H1 (cell line): ENCODE data around the gene AK5. TPM values are rescaled to one million over a fixed set of nuclear protein-coding genes. Genes with fewer than 3 reads are reported as not detected.

Source experiments
- CTCF ChIA-PET: fragments of 300-600 bp; sonication (Branson Sonifier 250); formaldehyde crosslinking; loops from one replicate; lab custom pipeline; 2021; ENCODE audit not compliant: partially characterized antibody; lab: Charles Lee
- POLR2A ChIA-PET: fragments of 300-600 bp; sonication (Branson Sonifier 250); formaldehyde crosslinking; loops from one replicate; lab custom pipeline; 2021; ENCODE audit warnings: inconsistent platforms; ENCODE audit not compliant: partially characterized antibody; lab: Charles Lee
- DNase-seq, 2 experiments: peaks; one replicate each; pipeline versions ENCODE4 v3.0.0 to v3.0.0-alpha.2; 2010 to 2022; ENCODE audit warnings: low spot score in 2 of 2, low read depth in 1 of 2, mixed read lengths in 1 of 2
- FAIRE-seq: peaks from 2 replicates; lab custom pipeline; 2011; peaks lifted over from hg19 to GRCh38; lab: Jason Lieb, UNC
- H2AFZ ChIP-seq: 2 replicates; pipeline ENCODE4 v1.8.1; 2012; ENCODE audit warnings: low read length, inconsistent platforms
- H2AK5ac ChIP-seq: 2 replicates; pipeline ENCODE4 v1.6.1; 2013; ENCODE audit warnings: low read depth, low read length
- H2BK120ac ChIP-seq: replicated peaks from 2 replicates; pipeline ENCODE3; 2013; ENCODE audit warnings: low read depth, low read length, inconsistent platforms
- H2BK12ac ChIP-seq: 2 replicates; pipeline ENCODE4 v1.6.1; 2013; ENCODE audit warnings: low read depth, low read length
- H2BK15ac ChIP-seq: 2 replicates; pipeline ENCODE4 v1.6.1; 2013; ENCODE audit warnings: low read length
- H2BK20ac ChIP-seq: 2 replicates; pipeline ENCODE4 v1.6.1; 2013; ENCODE audit warnings: low read length
- H2BK5ac ChIP-seq: 2 replicates; pipeline ENCODE4 v1.6.1; 2013; ENCODE audit warnings: low read depth, low read length
- H3K14ac ChIP-seq: 2 replicates; pipeline ENCODE4 v1.6.1; 2013; ENCODE audit warnings: inconsistent platforms; ENCODE audit not compliant: insufficient read length
- H3K18ac ChIP-seq: 2 replicates; pipeline ENCODE4 v1.6.1; 2013; ENCODE audit warnings: low read length; ENCODE audit errors: extremely low read depth
- H3K23ac ChIP-seq: 2 replicates; pipeline ENCODE4 v1.6.1; 2013; ENCODE audit warnings: inconsistent platforms; ENCODE audit not compliant: insufficient read length
- H3K23me2 ChIP-seq: 2 replicates; pipeline ENCODE4 v1.6.1; 2013; ENCODE audit warnings: low read depth, low read length
- H3K27ac ChIP-seq: 2 replicates; pipeline ENCODE4 v1.6.1; 2011; ENCODE audit warnings: low read depth, low read length, inconsistent platforms
- H3K27me3 ChIP-seq, 4 experiments: replicated peaks in 1 of 4; 1 replicate in 1 of 4; 2 replicates in 3 of 4; pipeline versions ENCODE4 v1.6.1 to v1.8.1; 2011 to 2013; ENCODE audit warnings: low read length in 3 of 4, mild to moderate bottlenecking in 3 of 4, inconsistent platforms in 2 of 4, mixed read lengths in 2 of 4, moderate library complexity in 1 of 4; ENCODE audit not compliant: control insufficient read depth in 3 of 4, insufficient read depth in 3 of 4; ENCODE audit errors: extremely low read depth in 1 of 4
- H3K36me3 ChIP-seq, 4 experiments: 2 replicates each; pipeline versions ENCODE4 v1.6.1 to v1.8.1; 2011 to 2013; ENCODE audit warnings: mild to moderate bottlenecking in 4 of 4, low read length in 3 of 4, moderate library complexity in 2 of 4, control low read depth in 1 of 4, inconsistent platforms in 1 of 4; ENCODE audit not compliant: insufficient read depth in 4 of 4, control insufficient read depth in 2 of 4
- H3K4ac ChIP-seq: replicated peaks from 2 replicates; pipeline ENCODE3; 2013; ENCODE audit warnings: low read length, low read depth, mixed read lengths, inconsistent platforms; ENCODE audit not compliant: insufficient read length
- H3K4me1 ChIP-seq, 4 experiments: replicated peaks in 1 of 4; 1 replicate in 1 of 4; 2 replicates in 3 of 4; pipeline versions ENCODE4 v1.6.1 to v1.8.1; 2011 to 2013; ENCODE audit warnings: low read length in 3 of 4, inconsistent platforms in 2 of 4, mixed read lengths in 1 of 4; ENCODE audit not compliant: insufficient read depth in 4 of 4, control insufficient read depth in 3 of 4
- H3K4me2 ChIP-seq, 2 experiments: 2 replicates each; pipeline versions ENCODE4 v1.6.1 to v1.8.1; 2011 to 2013; ENCODE audit warnings: low read depth in 2 of 2, low read length in 2 of 2, control low read depth in 1 of 2, inconsistent platforms in 1 of 2, mild to moderate bottlenecking in 1 of 2; ENCODE audit not compliant: insufficient read depth in 1 of 2
- H3K4me3 ChIP-seq, 4 experiments: fragments of 200-600, 300-600 bp in 1 of 4; sonication (generic), shearing (Covaris generic), sonication (Bioruptor Twin) in 1 of 4; 2 replicates each; pipeline versions ENCODE4 v1.5.1 to v1.8.1; 2011 to 2016; ENCODE audit warnings: low read length in 4 of 4, low read depth in 3 of 4, control low read depth in 2 of 4, inconsistent platforms in 2 of 4, mild to moderate bottlenecking in 2 of 4, mixed read lengths in 1 of 4, moderate library complexity in 1 of 4; ENCODE audit not compliant: insufficient read depth in 2 of 4; ENCODE audit errors: extremely low read depth in 1 of 4
- H3K56ac ChIP-seq: replicated peaks from 2 replicates; pipeline ENCODE3; 2013; ENCODE audit warnings: low read depth, mild to moderate bottlenecking, mixed read lengths, low read length, inconsistent platforms; ENCODE audit not compliant: insufficient read length
- H3K79me1 ChIP-seq: 2 replicates; pipeline ENCODE4 v1.6.1; 2013; ENCODE audit warnings: low read depth, low read length, control low read depth
- H3K79me2 ChIP-seq, 2 experiments: 2 replicates each; pipeline versions ENCODE4 v1.6.1 to v1.8.1; 2012 to 2013; ENCODE audit warnings: low read length in 2 of 2, mild to moderate bottlenecking in 2 of 2, inconsistent platforms in 1 of 2; ENCODE audit not compliant: insufficient read depth in 2 of 2, control insufficient read depth in 1 of 2
- H3K9ac ChIP-seq, 4 experiments: replicated peaks in 1 of 4; 1 replicate in 1 of 4; 2 replicates in 3 of 4; pipeline versions ENCODE4 v1.6.1 to v1.8.1; 2011 to 2013; ENCODE audit warnings: low read depth in 3 of 4, low read length in 3 of 4, control low read depth in 2 of 4, mild to moderate bottlenecking in 2 of 4, moderate library complexity in 2 of 4, inconsistent platforms in 1 of 4; ENCODE audit errors: extremely low read depth in 1 of 4
- H3K9me3 ChIP-seq, 2 experiments: 2 replicates each; pipeline versions ENCODE4 v1.6.1 to v1.8.1; 2012 to 2013; ENCODE audit warnings: mild to moderate bottlenecking in 2 of 2, moderate library complexity in 2 of 2, control low read depth in 1 of 2, inconsistent platforms in 1 of 2, low read depth in 1 of 2, low read length in 1 of 2, mixed read lengths in 1 of 2; ENCODE audit not compliant: insufficient read depth in 2 of 2
- H4K20me1 ChIP-seq, 2 experiments: replicated peaks in 1 of 2; 2 replicates each; pipeline versions ENCODE3 to v1.8.1; 2011 to 2013; ENCODE audit warnings: inconsistent platforms in 2 of 2, low read length in 2 of 2, mild to moderate bottlenecking in 1 of 2; ENCODE audit not compliant: insufficient read depth in 2 of 2, control insufficient read depth in 1 of 2
- H4K5ac ChIP-seq: 2 replicates; pipeline ENCODE4 v1.6.1; 2013; ENCODE audit warnings: low read length, low read depth, mixed read lengths, inconsistent platforms; ENCODE audit not compliant: insufficient read length
- H4K8ac ChIP-seq: 2 replicates; pipeline ENCODE4 v1.8.0; 2013; ENCODE audit warnings: mild to moderate bottlenecking, moderate library complexity, low read length, inconsistent platforms; ENCODE audit not compliant: insufficient read depth; ENCODE audit errors: extremely low read depth
- H4K91ac ChIP-seq: replicated peaks from 2 replicates; pipeline ENCODE3; 2013; ENCODE audit warnings: low read length, mixed read lengths, inconsistent platforms; ENCODE audit not compliant: insufficient read length
- CTBP2 ChIP-seq: IDR thresholded peaks from 2 replicates; pipeline ENCODE4 v1.7.0; 2011; ENCODE audit warnings: borderline replicate concordance, mild to moderate bottlenecking, moderate library complexity, mixed read lengths, low read length; ENCODE audit not compliant: insufficient read depth, insufficient read length
- GTF2F1 ChIP-seq: IDR thresholded peaks from 2 replicates; pipeline ENCODE4 v1.6.1; 2012; ENCODE audit warnings: low read depth, low read length, improper control_type of control experiment, borderline replicate concordance
- MAFK ChIP-seq: IDR thresholded peaks from 2 replicates; pipeline ENCODE4 v1.6.1; 2012; ENCODE audit warnings: low read depth, mild to moderate bottlenecking, improper control_type of control experiment, low read length
- PHF8 ChIP-seq: fragments of 200-600 bp; sonication (generic); conservative IDR thresholded peaks from 2 replicates; pipeline ENCODE4 v1.7.1; 2012; ENCODE audit warnings: low read depth, mild to moderate bottlenecking, inconsistent platforms, low read length, moderate library complexity
- RAD21 ChIP-seq, 2 experiments: IDR thresholded peaks in 1 of 2; conservative IDR thresholded peaks in 1 of 2; 2 replicates each; pipeline ENCODE4 v1.6.1; 2011; ENCODE audit warnings: low read depth in 2 of 2, low read length in 2 of 2, improper control_type of control experiment in 1 of 2, inconsistent platforms in 1 of 2, mild to moderate bottlenecking in 1 of 2, moderate library complexity in 1 of 2
- SAP30 ChIP-seq: fragments of 300-600 bp; sonication (generic); IDR thresholded peaks from 2 replicates; pipeline ENCODE4 v1.7.1; 2012; ENCODE audit warnings: low read length, moderate library complexity, mild to moderate bottlenecking, inconsistent platforms; ENCODE audit not compliant: insufficient read depth, insufficient replicate concordance
- SIX5 ChIP-seq: IDR thresholded peaks from 2 replicates; pipeline ENCODE4 v1.6.1; 2011; ENCODE audit warnings: mild to moderate bottlenecking, low read depth, low read length
- SP2 ChIP-seq: IDR thresholded peaks from 2 replicates; pipeline ENCODE4 v1.6.1; 2012; ENCODE audit warnings: mild to moderate bottlenecking, low read length, inconsistent platforms
- YY1 ChIP-seq: IDR thresholded peaks from 2 replicates; pipeline ENCODE4 v1.6.1; 2011; ENCODE audit warnings: low read depth, mild to moderate bottlenecking, low read length
- WGBS, 2 experiments: shearing (Covaris generic) in 1 of 2; methylation state at CpG; one replicate each; pipeline versions ENCODE4 v1.1.6 to v1.1.7; 2013 to 2015; ENCODE audit warnings: low lambda C conversion rate in 2 of 2, mixed read lengths in 2 of 2, inconsistent platforms in 1 of 2, low coverage in 1 of 2, missing lambda C conversion rate in 1 of 2; ENCODE audit not compliant: insufficient replicate concordance in 2 of 2, insufficient coverage in 1 of 2, insufficient read length in 1 of 2; ENCODE audit errors: extremely low coverage in 1 of 2, missing lambda C conversion rate in 1 of 2; 5-methylcytosine and 5-hydroxymethylcytosine counted together
- polyA plus RNA-seq, 7 experiments: library from polyadenylated mRNA; depleted of rRNA in 3 of 7; stranded (reverse) in 5 of 7; unstranded in 2 of 7; fragments of >200 nt in 5 of 7; fragments of 200-250 nt in 2 of 7; gene quantifications; 1 replicate in 5 of 7; 2 replicates in 1 of 7; 4 replicates in 1 of 7; pipeline versions ENCODE4 v1.2.1 to v1.2.3, GENCODE V29; 2011 to 2013; ENCODE audit warnings: missing spikeins in 2 of 7, mixed read lengths in 2 of 7
- total RNA-seq: library from RNA; stranded (reverse); fragmentation: NEBNext Ultra II Directional; extraction: Animal tissue kit (Norgen Biotek cat#: 25700); gene quantifications from 2 replicates; pipeline ENCODE4 v1.2.1, GENCODE V29; 2021
- TF ChIP-seq, protein P1 (sequence below): IDR thresholded peaks from 2 replicates; pipeline ENCODE4 v1.6.1; 2012; ENCODE audit warnings: low read length, inconsistent platforms
- TF ChIP-seq, protein P2 (sequence below): IDR thresholded peaks from 2 replicates; pipeline ENCODE4 v1.6.1; 2012; ENCODE audit warnings: inconsistent platforms

AK5 gene
- total and polyA plus RNA-seq, 2 of the 8 experiments (the other 6 are each of a cell fraction or from before 2014, with no cell fraction given): 2.0 to 7.1 TPM

DNA sequence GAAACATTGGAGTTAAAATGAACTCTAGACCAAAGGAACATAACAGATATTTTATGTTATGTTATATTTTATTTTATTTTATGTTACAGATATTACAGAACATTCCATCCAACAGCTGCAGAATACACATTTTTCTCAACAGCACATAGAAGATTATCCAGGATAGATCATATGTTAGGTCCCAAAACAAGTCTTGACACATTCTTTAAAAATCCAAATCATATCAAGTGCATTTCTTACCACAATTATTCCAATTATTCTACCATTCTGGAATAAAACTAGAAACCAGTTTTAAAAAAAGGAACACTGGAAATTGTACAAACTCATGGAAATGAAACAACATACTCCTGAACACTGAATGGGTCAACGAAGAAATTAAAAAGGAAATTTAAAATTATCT is 31.7 kb upstream of the AK5 start:
- Histone ChIP-seq H3K9ac (no peak overlapping the region), H2BK12ac (no peak overlapping the region), H2AFZ (no peak overlapping the region), H2BK120ac (no peak overlapping the region), H2BK5ac (no peak overlapping the region), H4K20me1 (no peaks in the 10 kb centered on the region), H2BK15ac (no peak overlapping the region), H3K4me3 (no peak overlapping the region), H3K4ac (no peak overlapping the region), H3K4me1 (no peaks in the 10 kb centered on the region), H3K18ac (no peak overlapping the region), H2BK20ac (no peak overlapping the region), H2AK5ac (no peak overlapping the region), H3K56ac (no peak overlapping the region), H3K27me3 (no peaks in the 10 kb centered on the region), H3K79me2 (no peaks in the 10 kb centered on the region), H3K23ac (no peak overlapping the region), H4K91ac (no peak overlapping the region), H3K23me2 (no peaks in the 10 kb centered on the region), H4K5ac (no peak overlapping the region), H4K8ac (no peak overlapping the region), H3K79me1 (no peaks in the 10 kb centered on the region), H3K36me3 (no peaks in the 10 kb centered on the region), H3K27ac (no peak overlapping the region), H3K14ac (no peak overlapping the region), H3K4me2 (no peak overlapping the region), H3K9me3 (0 out of 4 replicates have a peak, but pooled peaks cover 4 to 6% of the 10 kb centered on the region in 2 experiments)
- CTCF ChIA-PET: no interaction called here
- DNase-seq (no peak), FAIRE-seq (no peak)
- POLR2A ChIA-PET: no interaction called here
- 78% methylated on average over 1 of the region's 1 CpG; no CpG with 5 or more reads in 1 of the 2 experiments for WGBS, 2 experiments
- TF ChIP-seq RAD21 (IDR thresholded peaks at IDR 0.05 in 1 of 2, conservative IDR thresholded peaks at IDR 0.05 in 1 of 2; ENCODE audit: low read depth in 2 of 2, low read length in 2 of 2) (no peak), YY1 (no peak), SIX5 (no peak), SP2 (no peak), MAFK (no peak), CTBP2 (no peak), GTF2F1 (no peak), PHF8 (no peak), SAP30 (no peak)
- TF ChIP-seq, protein P1, sequence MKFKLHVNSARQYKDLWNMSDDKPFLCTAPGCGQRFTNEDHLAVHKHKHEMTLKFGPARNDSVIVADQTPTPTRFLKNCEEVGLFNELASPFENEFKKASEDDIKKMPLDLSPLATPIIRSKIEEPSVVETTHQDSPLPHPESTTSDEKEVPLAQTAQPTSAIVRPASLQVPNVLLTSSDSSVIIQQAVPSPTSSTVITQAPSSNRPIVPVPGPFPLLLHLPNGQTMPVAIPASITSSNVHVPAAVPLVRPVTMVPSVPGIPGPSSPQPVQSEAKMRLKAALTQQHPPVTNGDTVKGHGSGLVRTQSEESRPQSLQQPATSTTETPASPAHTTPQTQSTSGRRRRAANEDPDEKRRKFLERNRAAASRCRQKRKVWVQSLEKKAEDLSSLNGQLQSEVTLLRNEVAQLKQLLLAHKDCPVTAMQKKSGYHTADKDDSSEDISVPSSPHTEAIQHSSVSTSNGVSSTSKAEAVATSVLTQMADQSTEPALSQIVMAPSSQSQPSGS: no peak
- TF ChIP-seq, protein P2, sequence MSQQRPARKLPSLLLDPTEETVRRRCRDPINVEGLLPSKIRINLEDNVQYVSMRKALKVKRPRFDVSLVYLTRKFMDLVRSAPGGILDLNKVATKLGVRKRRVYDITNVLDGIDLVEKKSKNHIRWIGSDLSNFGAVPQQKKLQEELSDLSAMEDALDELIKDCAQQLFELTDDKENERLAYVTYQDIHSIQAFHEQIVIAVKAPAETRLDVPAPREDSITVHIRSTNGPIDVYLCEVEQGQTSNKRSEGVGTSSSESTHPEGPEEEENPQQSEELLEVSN: no peak
